Vagina (tissue), 2 donors: Measurements from ENCODE around the gene TRIO. TPM values are rescaled to one million over a fixed set of nuclear protein-coding genes. Genes with fewer than 3 reads are reported as not detected.
A peak's percentile ranks its signal among the peaks of the same experiment; 100 is the strongest.

Source experiments
- DNase-seq, 2 donors: peaks; one replicate each; pipeline ENCODE4 v3.0.0-alpha.2; 2017; ENCODE audit errors: extremely low spot score in 2 of 2
- H3K27ac ChIP-seq: fragments of 200-600 bp; sonication (generic); one replicate; pipeline ENCODE4 v1.5.1; 2019
- H3K27me3 ChIP-seq: fragments of 200-600 bp; sonication (generic); one replicate; pipeline ENCODE4 v1.5.1; 2019
- H3K36me3 ChIP-seq, 2 donors: fragments of 200-600 bp; sonication (generic); one replicate each; pipeline ENCODE4 v1.5.1; 2017 to 2019
- H3K4me1 ChIP-seq: fragments of 200-600 bp; sonication (generic); one replicate; pipeline ENCODE4 v1.5.1; 2019
- H3K4me3 ChIP-seq, 2 donors: fragments of 200-600 bp; sonication (generic); 1 replicate in 1 of 2; 2 replicates in 1 of 2; pipeline ENCODE4 v1.5.1; 2016 to 2019
- H3K9me3 ChIP-seq: fragments of 200-600 bp; sonication (generic); one replicate; pipeline ENCODE4 v1.5.1; 2019
- CTCF ChIP-seq, 3 experiments: fragments of 450-650 bp in 2 of 3; fragments of 200-600 bp in 1 of 3; sonication (generic) in 1 of 3; IDR thresholded peaks; one replicate each; pipeline ENCODE4 v1.5.1; 2017 to 2019; ENCODE audit warnings: antibody characterized with exemption in 3 of 3, mild to moderate bottlenecking in 2 of 3, moderate library complexity in 2 of 3
- POLR2A ChIP-seq, 2 donors: fragments of 450-650 bp; IDR thresholded peaks; one replicate each; pipeline ENCODE4 v1.6.1; 2017; ENCODE audit warnings: antibody characterized with exemption in 2 of 2, mild to moderate bottlenecking in 2 of 2, moderate library complexity in 2 of 2
- POLR2AphosphoS5 ChIP-seq, 2 donors: sonication (generic); formaldehyde crosslinking; IDR thresholded peaks; one replicate each; pipeline ENCODE4 v1.9.0; 2017; ENCODE audit warnings: antibody characterized with exemption in 2 of 2, mild to moderate bottlenecking in 2 of 2, low read depth in 1 of 2; ENCODE audit not compliant: insufficient read depth in 1 of 2
- intact Hi-C: fragments of 100-400 bp; cut with DNase I; formaldehyde crosslinking; loops from one replicate; pipeline ENCODE4 v1.15.1; 2023
- total RNA-seq: library from RNA; depleted of rRNA; stranded (reverse); fragments of >200 nt; gene quantifications from one replicate; pipeline ENCODE4 v1.2.3, GENCODE V29; 2016

TRIO gene
- total RNA-seq, 1 donor from 2014 or later, result 142 TPM

- no peak for TF ChIP-seq POLR2A (IDR thresholded peaks at IDR 0.05)
- no peak for TF ChIP-seq CTCF (IDR thresholded peaks at IDR 0.05)
- TF ChIP-seq POLR2AphosphoS5 (IDR thresholded peaks at IDR 0.05; ENCODE audit: insufficient read depth in 1 of 2, low read depth in 1 of 2), result no peak
- no peaks in the 10 kb centered on the region for H3K36me3 ChIP-seq
- H3K4me1 ChIP-seq, result no peaks in the 10 kb centered on the region
- H3K27ac ChIP-seq, result no peak overlapping the region
- no peaks in the 10 kb centered on the region for H3K27me3 ChIP-seq
- no peak overlapping the region for H3K4me3 ChIP-seq
- DNase-seq, result no peak
- H3K9me3 ChIP-seq, result no peaks in the 10 kb centered on the region
- intact Hi-C loops, result no loop called here
Measured at GRCh38 chr5:14102666-14103065, 40.5 kb upstream of the TRIO start.

- no peak overlapping the region for H3K27ac ChIP-seq
- no peak for DNase-seq
- TF ChIP-seq POLR2AphosphoS5 (IDR thresholded peaks at IDR 0.05; ENCODE audit: insufficient read depth in 1 of 2, low read depth in 1 of 2), result no peak
- TF ChIP-seq CTCF (IDR thresholded peaks at IDR 0.05), result no peak
- TF ChIP-seq POLR2A (IDR thresholded peaks at IDR 0.05), result no peak
- H3K4me3 ChIP-seq, result no peak overlapping the region
- no peaks in the 10 kb centered on the region for H3K36me3 ChIP-seq
- H3K4me1 ChIP-seq, result peaks cover 17% of the 10 kb centered on the region
- H3K27me3 ChIP-seq, result no peaks in the 10 kb centered on the region
- no peaks in the 10 kb centered on the region for H3K9me3 ChIP-seq
- intact Hi-C loops, result loop anchor here (5.0 kb wide), 1 partner anchor 161 kb away; no protein-coding TSS in a partner anchor
Measured at GRCh38 chr5:14105718-14106410, 37.3 kb upstream of the TRIO start.

GRCh38 chr5:14107536-14107935 lies 35.6 kb upstream of the TRIO start:
- no peak for DNase-seq
- Histone ChIP-seq H3K27me3 (no peaks in the 10 kb centered on the region), H3K9me3 (no peaks in the 10 kb centered on the region), H3K36me3 (no peaks in the 10 kb centered on the region), H3K4me1 (peaks cover 17% of the 10 kb centered on the region), H3K4me3 (no peak overlapping the region), H3K27ac (no peak overlapping the region)
- no peak for TF ChIP-seq CTCF (IDR thresholded peaks at IDR 0.05)
- TF ChIP-seq POLR2A (IDR thresholded peaks at IDR 0.05), result no peak
- no peak for TF ChIP-seq POLR2AphosphoS5 (IDR thresholded peaks at IDR 0.05; ENCODE audit: insufficient read depth in 1 of 2, low read depth in 1 of 2)
- intact Hi-C loops, result loop anchor here (5.0 kb wide), 1 partner anchor 160 kb away; no protein-coding TSS in a partner anchor

- Histone ChIP-seq H3K4me1 (peaks cover 17% of the 10 kb centered on the region), H3K36me3 (no peaks in the 10 kb centered on the region), H3K9me3 (no peaks in the 10 kb centered on the region), H3K27ac (peak overlapping the region; percentile 49), H3K27me3 (no peaks in the 10 kb centered on the region), H3K4me3 (no peak overlapping the region)
- intact Hi-C loops, result loop anchor here (5.0 kb wide), 1 partner anchor 159 kb away; no protein-coding TSS in a partner anchor
- no peak for DNase-seq
- TF ChIP-seq POLR2A (IDR thresholded peaks at IDR 0.05), result no peak
- TF ChIP-seq CTCF (IDR thresholded peaks at IDR 0.05), result peak in 2 of 3 experiments; percentile 14 to 39
- TF ChIP-seq POLR2AphosphoS5 (IDR thresholded peaks at IDR 0.05; ENCODE audit: insufficient read depth in 1 of 2, low read depth in 1 of 2), result no peak
Measured at GRCh38 chr5:14108170-14108996, 34.8 kb upstream of the TRIO start.
